SK-N-SH (cell line): ENCODE results near the gene CCDC112.
"Not testable (repeated sequence)": the region's sequence is repeated elsewhere in the genome, so short reads cannot be mapped to it uniquely, and the experiment has no call there.

ENCODE experiments used
- FOXJ3 ChIP-seq: sonication (generic); formaldehyde crosslinking; IDR thresholded peaks from 2 replicates; pipeline ENCODE4 v1.5.1; 2020; ENCODE audit warnings: mild to moderate bottlenecking, missing genetic modification reagents
- MXI1 ChIP-seq: IDR thresholded peaks from 2 replicates; pipeline ENCODE4 v1.6.1; 2012; ENCODE audit warnings: mild to moderate bottlenecking, low read depth, low read length, improper control_type of control experiment
- SMC3 ChIP-seq: IDR thresholded peaks from 2 replicates; pipeline ENCODE4 v1.6.1; 2012; ENCODE audit warnings: low read depth, low read length, improper control_type of control experiment
- TF ChIP-seq, protein P1 (sequence below): fragments of 200-600 bp; sonication (generic); IDR thresholded peaks from 2 replicates; pipeline ENCODE4 v1.6.1; 2017; ENCODE audit warnings: antibody characterized with exemption, mild to moderate bottlenecking, moderate library complexity

DNA sequence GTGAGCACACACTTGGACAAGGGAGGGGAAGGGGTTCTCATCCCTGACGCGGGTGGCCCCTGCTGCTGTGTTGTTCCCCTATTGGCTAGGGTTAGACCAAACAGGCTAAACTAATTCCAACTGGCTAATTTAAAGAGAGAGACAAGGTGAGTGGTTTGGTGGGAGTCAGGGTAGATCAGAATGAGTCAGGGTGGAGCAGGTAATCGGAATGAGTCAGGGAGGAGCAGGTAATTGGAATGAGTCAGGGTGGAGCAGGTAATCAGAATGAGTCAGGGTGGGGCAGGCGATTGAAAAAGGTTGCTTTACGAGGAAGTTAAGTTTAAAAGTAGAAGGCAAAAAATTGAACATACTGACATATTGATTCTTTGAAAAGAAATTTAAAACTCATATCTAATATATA is 47.1 kb downstream of the CCDC112 start:
- not testable (repeated sequence) for TF ChIP-seq MXI1; FOXJ3 (CRISPR knock-in tag); SMC3
- TF ChIP-seq, protein P1, sequence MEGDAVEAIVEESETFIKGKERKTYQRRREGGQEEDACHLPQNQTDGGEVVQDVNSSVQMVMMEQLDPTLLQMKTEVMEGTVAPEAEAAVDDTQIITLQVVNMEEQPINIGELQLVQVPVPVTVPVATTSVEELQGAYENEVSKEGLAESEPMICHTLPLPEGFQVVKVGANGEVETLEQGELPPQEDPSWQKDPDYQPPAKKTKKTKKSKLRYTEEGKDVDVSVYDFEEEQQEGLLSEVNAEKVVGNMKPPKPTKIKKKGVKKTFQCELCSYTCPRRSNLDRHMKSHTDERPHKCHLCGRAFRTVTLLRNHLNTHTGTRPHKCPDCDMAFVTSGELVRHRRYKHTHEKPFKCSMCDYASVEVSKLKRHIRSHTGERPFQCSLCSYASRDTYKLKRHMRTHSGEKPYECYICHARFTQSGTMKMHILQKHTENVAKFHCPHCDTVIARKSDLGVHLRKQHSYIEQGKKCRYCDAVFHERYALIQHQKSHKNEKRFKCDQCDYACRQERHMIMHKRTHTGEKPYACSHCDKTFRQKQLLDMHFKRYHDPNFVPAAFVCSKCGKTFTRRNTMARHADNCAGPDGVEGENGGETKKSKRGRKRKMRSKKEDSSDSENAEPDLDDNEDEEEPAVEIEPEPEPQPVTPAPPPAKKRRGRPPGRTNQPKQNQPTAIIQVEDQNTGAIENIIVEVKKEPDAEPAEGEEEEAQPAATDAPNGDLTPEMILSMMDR: not testable (repeated sequence)
